HG02885 (cell line): ENCODE data around the gene GAPT.
"Not testable (repeated sequence)": the region's sequence is repeated elsewhere in the genome, so short reads cannot be mapped to it uniquely, and the experiment has no call there.

Source experiments
- ATAC-seq: cut with Tn5 transposase; IDR thresholded peaks from one replicate; pipeline ENCODE4 v1.9.1; 2021; ENCODE audit warnings: mild to moderate bottlenecking; ENCODE audit not compliant: unreplicated experiment, poor library complexity

GAPT gene

GRCh38 chr5:58499941-58500340, 8.7 kb downstream of the GAPT start:
- no peak for ATAC-seq

- no peak for ATAC-seq
Observed at GRCh38 chr5:58501778-58502417, 10.7 kb downstream of the GAPT start.

- ATAC-seq: no peak
Observed at GRCh38 chr5:58503390-58504046, 12.3 kb downstream of the GAPT start.

GRCh38 chr5:58504766-58505165, 13.5 kb downstream of the GAPT start:
- ATAC-seq: no peak

GRCh38 chr5:58505502-58505901, 14.3 kb downstream of the GAPT start:
- peak; percentile 12 for ATAC-seq

GRCh38 chr5:58505971-58506640, 14.9 kb downstream of the GAPT start:
- ATAC-seq: peak; percentile 88

- no peak for ATAC-seq
Observed at GRCh38 chr5:58507715-58508114, 16.5 kb downstream of the GAPT start.

- no peak for ATAC-seq
Observed at GRCh38 chr5:58517198-58517597, 26.0 kb downstream of the GAPT start.

GRCh38 chr5:58523956-58524355, 32.7 kb downstream of the GAPT start:
- ATAC-seq: no peak

GRCh38 chr5:58524571-58524970, 33.3 kb downstream of the GAPT start:
- no peak for ATAC-seq

GRCh38 chr5:58530942-58531490, 39.8 kb downstream of the GAPT start:
- no peak for ATAC-seq

- not testable (repeated sequence) for ATAC-seq
Observed at GRCh38 chr5:58541935-58542334, 50.7 kb downstream of the GAPT start.

GRCh38 chr5:58542709-58543108, 51.5 kb downstream of the GAPT start:
- ATAC-seq: no peak

GRCh38 chr5:58543723-58544122, 52.5 kb downstream of the GAPT start:
- ATAC-seq: no peak

- no peak for ATAC-seq
Observed at GRCh38 chr5:58544195-58544594, 53.0 kb downstream of the GAPT start.

- ATAC-seq: no peak
Observed at GRCh38 chr5:58544926-58545325, 53.7 kb downstream of the GAPT start.

GRCh38 chr5:58545912-58546311, 54.7 kb downstream of the GAPT start:
- ATAC-seq: peak; percentile 91
